Measurements from ENCODE around the gene KLHL35.

The KLHL35 gene

DNA sequence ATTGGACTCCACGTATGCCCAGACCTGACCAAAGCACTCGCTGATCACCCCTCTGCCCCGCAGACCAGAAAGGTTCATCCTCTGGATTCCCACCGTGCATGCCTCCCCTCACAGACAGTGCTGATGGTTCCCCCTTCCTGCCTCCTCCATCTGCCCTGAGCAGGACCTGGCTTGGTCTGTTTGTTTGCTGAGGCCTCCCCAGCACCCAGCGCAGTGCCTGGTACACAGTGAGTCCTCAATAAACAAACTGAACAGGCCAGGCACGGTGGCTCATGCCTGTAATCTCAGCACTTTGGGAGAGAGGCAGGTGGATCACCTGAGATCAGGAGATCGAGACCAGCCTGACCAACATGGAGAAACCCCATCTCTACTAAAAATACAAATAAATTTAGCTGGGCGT is 57.4 kb downstream of the KLHL35 start:
- Mint-ChIP-seq H3K36me3 (no peaks in the 10 kb centered on the region), H3K4me3 (no peak overlapping the region), H3K27me3 (no peaks in the 10 kb centered on the region), H3K27ac (no peak overlapping the region), H3K4me1 (peaks cover 3% of the 10 kb centered on the region), H3K9me3 (no peaks in the 10 kb centered on the region)

DNA sequence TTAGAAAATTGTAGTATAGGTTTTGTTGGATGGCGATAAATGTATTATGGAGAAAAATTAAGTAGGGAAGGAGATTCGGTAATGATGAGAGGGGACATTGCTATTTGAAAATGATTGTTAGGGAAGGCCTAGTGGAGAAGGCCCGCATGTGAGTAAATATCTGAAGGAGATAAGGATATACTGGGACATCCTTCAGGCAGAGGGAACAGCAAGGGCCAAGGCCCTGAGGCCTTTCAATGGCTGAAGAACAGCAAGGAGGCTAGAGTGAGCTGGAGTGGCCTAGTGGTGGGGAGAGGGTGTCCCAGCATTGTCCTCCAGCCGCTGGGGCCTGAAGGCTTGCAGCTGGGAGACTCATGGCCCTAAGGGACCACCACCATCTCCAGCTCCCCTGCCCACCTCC is 58.4 kb downstream of the KLHL35 start:
- Mint-ChIP-seq H3K27ac (no peak overlapping the region), H3K27me3 (no peaks in the 10 kb centered on the region), H3K4me3 (no peak overlapping the region), H3K36me3 (no peaks in the 10 kb centered on the region), H3K4me1 (peaks cover 8% of the 10 kb centered on the region), H3K9me3 (no peaks in the 10 kb centered on the region)

DNA sequence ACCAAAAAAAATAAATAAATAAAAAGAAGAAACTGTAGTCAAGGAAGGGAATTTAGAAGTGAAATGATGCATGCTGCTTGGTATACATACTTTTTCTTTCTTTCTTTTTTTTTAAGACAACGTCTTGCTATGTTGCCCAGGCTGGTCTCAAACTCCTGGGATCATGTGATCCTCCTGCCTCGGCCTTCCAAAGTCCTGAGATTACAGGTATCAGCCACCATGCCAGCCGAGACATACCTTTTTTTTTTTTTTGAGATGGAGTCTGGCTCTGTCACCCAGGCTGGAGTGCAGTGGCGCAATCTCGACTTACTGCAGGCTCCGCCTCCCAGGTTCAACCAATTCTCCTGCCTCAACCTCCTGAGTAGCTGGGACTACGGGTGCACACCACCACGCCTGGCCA is 59.8 kb downstream of the KLHL35 start:
- H3K36me3 Mint-ChIP-seq, result no peaks in the 10 kb centered on the region
- H3K27ac Mint-ChIP-seq, result no peak overlapping the region
- H3K27me3 Mint-ChIP-seq, result no peaks in the 10 kb centered on the region
- H3K4me1 Mint-ChIP-seq, result peaks cover 14% of the 10 kb centered on the region
- no peak overlapping the region for H3K4me3 Mint-ChIP-seq
- no peaks in the 10 kb centered on the region for H3K9me3 Mint-ChIP-seq
